ENCODE results near the gene RUSF1.

The RUSF1 gene

GRCh38 chr16:31467151-31467773 lies 40.9 kb downstream of the RUSF1 start:
- DNase-seq: no peak

- no peak for DNase-seq
Measured at GRCh38 chr16:31466381-31466841, 41.8 kb downstream of the RUSF1 start.

GRCh38 chr16:31465788-31466370 lies 42.3 kb downstream of the RUSF1 start:
- DNase-seq: no peak

- no peak for DNase-seq
Measured at GRCh38 chr16:31464781-31465260, 43.4 kb downstream of the RUSF1 start.

- no peak for DNase-seq
Measured at GRCh38 chr16:31464348-31464769, 43.8 kb downstream of the RUSF1 start.

- DNase-seq: no peak
Measured at GRCh38 chr16:31461921-31462804, 46.0 kb downstream of the RUSF1 start.

- no peak for DNase-seq
Measured at GRCh38 chr16:31461201-31461920, 46.8 kb downstream of the RUSF1 start.

- DNase-seq: peak; percentile 40
Measured at GRCh38 chr16:31460582-31461002, 47.6 kb downstream of the RUSF1 start.

- DNase-seq: peak; percentile 100
Measured at GRCh38 chr16:31459687-31460581, 48.3 kb downstream of the RUSF1 start.

GRCh38 chr16:31458844-31459686 lies 49.1 kb downstream of the RUSF1 start, which contains the start of gene ARMC5:
Gene ARMC5 (plus strand): TSS chr16:31459501. CDS start chr16:31459525, 24 bp downstream.
- peak; percentile 99 for DNase-seq

- DNase-seq: peak; percentile 86
Measured at GRCh38 chr16:31458073-31458843, 49.9 kb downstream of the RUSF1 start.

- DNase-seq: no peak
Measured at GRCh38 chr16:31456988-31457360, 51.2 kb downstream of the RUSF1 start.

GRCh38 chr16:31455601-31456314 lies 52.4 kb downstream of the RUSF1 start:
- no peak for DNase-seq

GRCh38 chr16:31453255-31454204 lies 54.7 kb downstream of the RUSF1 start:
- DNase-seq: no peak

- no peak for DNase-seq
Measured at GRCh38 chr16:31452631-31453106, 55.5 kb downstream of the RUSF1 start.

GRCh38 chr16:31451681-31452351 lies 56.4 kb downstream of the RUSF1 start:
- peak; percentile 75 for DNase-seq

- DNase-seq: no peak
Measured at GRCh38 chr16:31451201-31451600, 57.0 kb downstream of the RUSF1 start.

Measured in NCI-H146 (cell line).